NB4 (cell line): ENCODE data around the gene PDGFA.

ENCODE experiments used
- CTCF ChIP-seq: IDR thresholded peaks from one replicate; pipeline ENCODE4 v1.5.1; 2012; ENCODE audit warnings: low read depth, low read length
- POLR2A ChIP-seq: IDR thresholded peaks from 2 replicates; pipeline ENCODE4 v1.6.1; 2011; ENCODE audit warnings: mild to moderate bottlenecking; ENCODE audit not compliant: insufficient read length; ENCODE audit errors: extremely low read depth

DNA sequence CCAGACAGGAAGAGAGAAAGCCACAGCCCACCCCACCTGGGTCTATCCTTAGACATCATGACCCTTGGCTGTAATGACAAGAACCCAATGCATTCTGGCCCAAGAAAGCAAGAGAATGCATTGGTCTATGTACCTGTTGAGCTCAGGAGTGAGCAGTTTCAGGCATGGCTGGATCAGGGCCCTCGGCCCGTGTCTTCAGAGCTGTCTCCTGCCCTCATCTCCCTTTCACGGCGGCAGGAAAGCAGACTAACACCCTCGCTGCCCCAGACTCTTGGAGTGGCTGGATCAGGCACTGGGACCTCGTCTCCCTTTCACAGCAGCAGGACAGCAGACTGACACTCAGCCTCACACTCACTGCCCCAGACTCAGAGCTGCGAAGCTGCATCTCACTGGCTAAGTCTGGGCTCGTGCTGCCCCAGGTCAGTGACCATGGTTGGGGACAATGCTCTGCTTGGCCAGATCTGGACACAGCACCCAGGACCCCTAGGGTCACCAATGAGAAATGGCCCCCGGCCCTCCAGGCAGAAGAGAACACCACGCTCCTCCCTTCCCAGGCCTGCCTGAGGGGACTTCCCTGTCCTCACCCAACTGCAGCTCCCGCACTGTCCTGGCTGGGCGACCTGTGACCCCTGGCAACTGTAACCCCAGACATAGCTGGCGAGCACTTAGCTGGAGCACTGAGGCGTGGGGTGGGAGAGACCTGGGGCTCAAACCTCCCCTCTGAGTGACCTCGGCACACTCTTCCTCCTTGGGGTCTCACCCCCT, 12.9 kb upstream of the PDGFA start:
- TF ChIP-seq CTCF (no peak), POLR2A (no peak)
